AG04450 (cell line): Measurements from ENCODE around the gene TANC1. TPM values are rescaled to one million over a fixed set of nuclear protein-coding genes. Genes with fewer than 3 reads are reported as not detected.
A peak's percentile ranks its signal among the peaks of the same experiment; 100 is the strongest.

Experiments used
- CTCF ChIA-PET: fragments of 300-600, 350-600 bp; formaldehyde crosslinking; extraction: SDS; loops from one replicate; lab custom pipeline; 2022; ENCODE audit warnings: antibody characterized with exemption, inconsistent platforms; lab: Charles Lee
- POLR2A ChIA-PET: fragments of 350-600 bp; formaldehyde crosslinking; extraction: SDS; loops from one replicate; lab custom pipeline; 2021; ENCODE audit warnings: antibody characterized with exemption, inconsistent platforms; lab: Yijun Ruan, JAX
- DNase-seq: peaks from one replicate; pipeline ENCODE4 v3.0.0-alpha.2; 2011; ENCODE audit warnings: low read depth, low spot score
- H3K27ac ChIP-seq: one replicate; pipeline ENCODE4 v1.5.1; 2012; ENCODE audit warnings: low read depth, low read length, control low read depth
- H3K27me3 ChIP-seq: one replicate; pipeline ENCODE4 v1.6.0; 2012; ENCODE audit warnings: low read length; ENCODE audit not compliant: control insufficient read depth, insufficient read depth
- H3K4me3 ChIP-seq: 2 replicates; pipeline ENCODE4 v1.5.1; 2011; ENCODE audit warnings: mild to moderate bottlenecking, low read depth, low read length, control low read depth
- H3K9me3 ChIP-seq: 2 replicates; pipeline ENCODE4 v1.5.1; 2012; ENCODE audit warnings: low read length; ENCODE audit not compliant: control insufficient read depth, insufficient read depth
- polyA plus RNA-seq: library from polyadenylated mRNA; depleted of rRNA; stranded (reverse); fragments of >200 nt; gene quantifications from 2 replicates; pipeline ENCODE4 v1.2.3, GENCODE V29; 2011
- TF ChIP-seq, protein P1 (sequence below): IDR thresholded peaks from 2 replicates; pipeline ENCODE4 v1.5.1; 2011; ENCODE audit warnings: low read depth, low read length, control low read depth, inconsistent platforms

TANC1 gene
- polyA plus RNA-seq, 1 experiment, result 28.0 TPM

GRCh38 chr2:159044804-159045286 is 76.4 kb downstream of the TANC1 start:
- POLR2A ChIA-PET, result no interaction called here
- CTCF ChIA-PET, result interaction anchor here (1.5 kb wide), 1 partner anchor 74 kb away, joined by 4 read pairs; no protein-coding TSS in a partner anchor
- Histone ChIP-seq H3K9me3 (peaks cover 9% of the 10 kb centered on the region), H3K27ac (no peak overlapping the region), H3K27me3 (no peaks in the 10 kb centered on the region), H3K4me3 (no peak overlapping the region)
- TF ChIP-seq, protein P1, sequence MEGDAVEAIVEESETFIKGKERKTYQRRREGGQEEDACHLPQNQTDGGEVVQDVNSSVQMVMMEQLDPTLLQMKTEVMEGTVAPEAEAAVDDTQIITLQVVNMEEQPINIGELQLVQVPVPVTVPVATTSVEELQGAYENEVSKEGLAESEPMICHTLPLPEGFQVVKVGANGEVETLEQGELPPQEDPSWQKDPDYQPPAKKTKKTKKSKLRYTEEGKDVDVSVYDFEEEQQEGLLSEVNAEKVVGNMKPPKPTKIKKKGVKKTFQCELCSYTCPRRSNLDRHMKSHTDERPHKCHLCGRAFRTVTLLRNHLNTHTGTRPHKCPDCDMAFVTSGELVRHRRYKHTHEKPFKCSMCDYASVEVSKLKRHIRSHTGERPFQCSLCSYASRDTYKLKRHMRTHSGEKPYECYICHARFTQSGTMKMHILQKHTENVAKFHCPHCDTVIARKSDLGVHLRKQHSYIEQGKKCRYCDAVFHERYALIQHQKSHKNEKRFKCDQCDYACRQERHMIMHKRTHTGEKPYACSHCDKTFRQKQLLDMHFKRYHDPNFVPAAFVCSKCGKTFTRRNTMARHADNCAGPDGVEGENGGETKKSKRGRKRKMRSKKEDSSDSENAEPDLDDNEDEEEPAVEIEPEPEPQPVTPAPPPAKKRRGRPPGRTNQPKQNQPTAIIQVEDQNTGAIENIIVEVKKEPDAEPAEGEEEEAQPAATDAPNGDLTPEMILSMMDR, result no peak
- DNase-seq, result no peak

DNA sequence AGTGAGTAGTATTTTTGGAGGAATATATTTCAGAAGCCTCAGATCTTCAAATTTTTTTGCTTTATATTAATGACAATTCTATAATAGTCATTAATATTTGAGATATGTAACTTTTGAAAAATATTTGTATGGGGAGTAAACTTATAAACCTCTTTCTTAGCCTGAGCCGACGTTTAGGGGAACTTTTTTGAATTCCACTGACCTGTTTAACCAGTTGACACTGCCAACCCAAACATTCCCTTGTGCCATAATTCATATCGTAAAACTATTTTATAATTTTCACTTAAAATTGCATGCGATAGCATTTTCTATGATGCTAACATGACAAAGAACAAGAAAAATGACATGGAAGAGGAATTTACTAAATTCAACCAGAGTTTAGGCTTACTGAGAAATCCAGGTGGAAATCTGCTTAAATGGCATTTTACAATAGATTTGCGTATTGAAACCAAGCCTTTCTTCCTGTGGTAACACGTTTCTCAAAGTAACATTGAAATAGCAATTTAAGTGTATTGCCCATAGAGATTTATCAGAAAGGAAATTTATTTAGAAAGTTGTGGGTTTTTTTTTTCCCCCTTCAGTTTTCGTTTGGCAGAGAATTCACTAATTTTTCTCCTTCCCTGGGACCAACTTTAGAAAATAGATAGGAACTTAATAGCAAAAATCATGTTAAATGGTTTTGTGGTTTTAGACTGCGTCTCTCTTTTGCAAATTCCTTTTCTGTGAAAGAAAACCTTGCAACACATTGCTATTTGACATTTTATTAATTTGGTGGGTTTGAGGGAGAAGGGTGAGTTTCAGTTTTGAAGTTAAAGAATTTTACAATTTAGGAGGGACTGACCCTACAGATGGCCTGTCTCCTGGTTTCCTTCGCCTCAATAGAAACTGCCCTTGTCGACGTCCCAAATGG is 77.4 kb downstream of the TANC1 start:
- no peaks in the 10 kb centered on the region for H3K27me3 ChIP-seq
- peaks cover 9% of the 10 kb centered on the region for H3K9me3 ChIP-seq
- CTCF ChIA-PET, result interaction anchor here (1.5 kb wide), 1 partner anchor 73 kb away, joined by 6 read pairs; no protein-coding TSS in a partner anchor
- TF ChIP-seq, protein P1, result no peak
- no peak for DNase-seq
- POLR2A ChIA-PET, result interaction anchor here (0.6 kb wide), 1 partner anchor 107 kb away, joined by 5 read pairs; no protein-coding TSS in a partner anchor
- H3K4me3 ChIP-seq, result no peak overlapping the region
- H3K27ac ChIP-seq, result no peak overlapping the region

DNA sequence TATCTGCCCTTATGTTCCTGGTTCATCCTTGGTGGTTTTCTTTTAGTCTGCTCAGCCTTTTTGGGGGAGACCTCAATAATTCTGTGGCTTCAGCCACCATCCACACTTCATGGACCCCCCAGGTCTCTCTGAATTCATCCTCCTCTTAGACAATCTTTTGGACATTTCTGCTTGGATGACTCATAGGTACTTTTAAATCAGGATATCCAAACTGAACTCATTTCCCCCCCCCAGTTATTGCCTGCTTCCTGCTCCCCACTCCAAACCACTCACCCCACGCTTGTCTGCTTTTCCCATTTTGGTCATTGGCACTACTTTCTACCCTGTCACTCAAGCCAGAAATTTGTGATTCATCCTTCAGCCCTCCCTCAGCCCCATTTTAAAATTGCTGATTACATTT is 78.5 kb downstream of the TANC1 start:
- no peak overlapping the region for H3K4me3 ChIP-seq
- CTCF ChIA-PET, result interaction anchor here (1.5 kb wide), 1 partner anchor 72 kb away, joined by 6 read pairs; no protein-coding TSS in a partner anchor
- POLR2A ChIA-PET, result interaction anchor here (0.6 kb wide), 1 partner anchor 16 kb away, joined by 3 read pairs; no protein-coding TSS in a partner anchor
- H3K27me3 ChIP-seq, result no peaks in the 10 kb centered on the region
- peak overlapping the region; percentile 24 for H3K27ac ChIP-seq
- TF ChIP-seq, protein P1, result no peak
- no peaks in the 10 kb centered on the region for H3K9me3 ChIP-seq
- DNase-seq, result no peak

DNA sequence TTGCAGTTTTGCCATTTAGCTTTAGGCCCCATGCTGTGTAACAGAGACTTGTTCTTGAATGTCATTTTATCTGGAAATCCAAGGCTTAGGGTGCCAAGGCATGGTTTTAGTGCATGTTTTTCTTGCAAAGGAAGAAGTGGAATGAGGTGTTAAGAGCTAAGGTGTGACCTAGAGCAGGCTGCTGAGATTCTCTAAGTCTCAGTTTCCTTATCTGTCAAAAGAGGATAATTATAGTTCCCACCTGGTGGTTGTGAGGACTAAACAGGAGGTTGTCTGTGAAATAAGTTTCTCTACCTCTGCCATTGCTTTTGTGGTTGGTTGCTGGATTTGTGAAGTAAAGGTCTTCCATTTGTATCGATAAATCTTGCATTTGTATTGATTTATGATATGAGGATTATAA is 82.0 kb downstream of the TANC1 start:
- Histone ChIP-seq H3K9me3 (no peaks in the 10 kb centered on the region), H3K27me3 (no peaks in the 10 kb centered on the region), H3K27ac (no peak overlapping the region), H3K4me3 (no peak overlapping the region)
- TF ChIP-seq, protein P1, result no peak
- no peak for DNase-seq
- POLR2A ChIA-PET, result interaction anchor here (0.6 kb wide), 1 partner anchor 15 kb away, joined by 4 read pairs; no protein-coding TSS in a partner anchor
- CTCF ChIA-PET, result interaction anchor here (1.4 kb wide), 1 partner anchor 54 kb away, joined by 5 read pairs; no protein-coding TSS in a partner anchor
